Left lung (tissue), 10 donors: ENCODE data around the gene ZFHX3. TPM values are rescaled to one million over a fixed set of nuclear protein-coding genes. Genes with fewer than 3 reads are reported as not detected.

Source experiments
- ATAC-seq: fragments of 200-7000 bp; cut with Tn5 transposase; one replicate; pipeline ENCODE4 v1.9.1; 2020; ENCODE audit warnings: moderate library complexity
- DNase-seq, 4 donors: peaks; one replicate each; pipeline ENCODE4 v3.0.0-alpha.2; 2013 to 2020
- H3K27ac ChIP-seq, 2 donors: fragments of 200-600 bp; sonication (generic) in 1 of 2; one replicate each; pipeline versions ENCODE4 v1.5.0 to v1.8.0; 2020 to 2021
- H3K27me3 ChIP-seq, 2 donors: fragments of 200-600 bp; sonication (generic) in 1 of 2; one replicate each; pipeline versions ENCODE4 v1.5.0 to v1.8.0; 2020 to 2021
- H3K36me3 ChIP-seq, 2 donors: fragments of 200-600 bp; sonication (generic) in 1 of 2; one replicate each; pipeline versions ENCODE4 v1.5.0 to v1.8.0; 2020 to 2021
- H3K4me1 ChIP-seq, 2 donors: fragments of 200-600 bp; one replicate each; pipeline ENCODE4 v1.8.0; 2021
- H3K4me3 ChIP-seq, 2 donors: fragments of 200-600 bp; sonication (generic) in 1 of 2; one replicate each; pipeline versions ENCODE4 v1.5.0 to v1.8.0; 2020 to 2021; ENCODE audit warnings: mild to moderate bottlenecking in 1 of 2
- H3K9me3 ChIP-seq, 2 donors: fragments of 200-600 bp; sonication (generic) in 1 of 2; one replicate each; pipeline versions ENCODE4 v1.5.0 to v1.8.0; 2020 to 2021
- intact Hi-C, 2 donors: fragments of 100-400 bp; cut with DNase I; formaldehyde crosslinking; loops; one replicate each; pipeline versions ENCODE4 v1.11.2 to v1.14.2; 2022
- polyA plus RNA-seq, 6 donors: library from polyadenylated mRNA; unstranded; fragments of 120-200 nt; gene quantifications; one replicate each; pipeline ENCODE4 v1.2.1, GENCODE V29; 2013; ENCODE audit not compliant: insufficient read length in 6 of 6
- total RNA-seq, 2 donors: library from RNA; stranded (reverse); fragmentation: NEBNext Ultra II Directional; extraction: Animal tissue kit (Norgen Biotek cat#: 25700); gene quantifications; one replicate each; pipeline ENCODE4 v1.2.1, GENCODE V29; 2021
- TF ChIP-seq, protein P1 (sequence below), 2 donors: fragments of 200-600 bp; sonication (generic) in 1 of 2; IDR thresholded peaks; one replicate each; pipeline versions ENCODE4 v1.5.0 to v1.8.0; 2021; ENCODE audit warnings: antibody characterized with exemption in 2 of 2
- donor health status: DM: no; HTN: yes; CAD: no.
- donor health status: DM: no; HTN: no; CAD: no.

Gene ZFHX3
- total and polyA plus RNA-seq, 8 donors = 21.4 to 34.7 (median 32.2) TPM

DNA sequence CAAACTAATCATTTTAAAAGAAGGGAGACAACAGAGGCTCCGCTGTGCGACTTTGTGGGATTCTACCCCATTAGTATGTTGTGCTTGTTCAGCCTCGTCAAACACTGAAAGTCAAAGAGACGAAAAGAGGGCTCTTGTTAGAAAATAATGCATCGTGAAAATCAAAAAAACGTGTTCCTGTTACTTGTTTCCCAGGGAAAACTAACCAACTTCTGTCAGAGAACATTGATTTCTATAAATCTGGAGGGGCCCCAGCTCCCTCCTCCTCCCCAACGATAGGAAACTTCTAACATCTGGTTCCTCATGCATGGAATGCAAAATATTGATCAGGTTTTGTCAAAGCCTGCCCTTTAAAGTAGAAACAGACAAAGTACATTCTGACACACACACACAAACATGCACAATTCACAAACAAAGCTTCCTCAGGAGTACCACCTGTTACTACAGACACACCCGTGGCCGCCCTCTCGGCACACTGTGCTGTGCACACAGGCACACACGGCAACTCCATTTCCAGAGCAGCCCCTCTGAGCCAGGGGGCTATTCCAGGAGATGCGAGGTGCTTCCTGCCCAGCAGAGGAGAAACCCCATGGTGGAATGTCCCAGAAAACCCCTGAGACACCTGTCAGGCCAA is 151.3 kb downstream of the ZFHX3 start:
- intact Hi-C loops = no loop called here
- H3K4me3 ChIP-seq = no peak overlapping the region
- no peaks in the 10 kb centered on the region for H3K9me3 ChIP-seq
- no peaks in the 10 kb centered on the region for H3K4me1 ChIP-seq
- ATAC-seq (no peak), DNase-seq (no peak)
- H3K27me3 ChIP-seq = no peaks in the 10 kb centered on the region
- TF ChIP-seq, protein P1, sequence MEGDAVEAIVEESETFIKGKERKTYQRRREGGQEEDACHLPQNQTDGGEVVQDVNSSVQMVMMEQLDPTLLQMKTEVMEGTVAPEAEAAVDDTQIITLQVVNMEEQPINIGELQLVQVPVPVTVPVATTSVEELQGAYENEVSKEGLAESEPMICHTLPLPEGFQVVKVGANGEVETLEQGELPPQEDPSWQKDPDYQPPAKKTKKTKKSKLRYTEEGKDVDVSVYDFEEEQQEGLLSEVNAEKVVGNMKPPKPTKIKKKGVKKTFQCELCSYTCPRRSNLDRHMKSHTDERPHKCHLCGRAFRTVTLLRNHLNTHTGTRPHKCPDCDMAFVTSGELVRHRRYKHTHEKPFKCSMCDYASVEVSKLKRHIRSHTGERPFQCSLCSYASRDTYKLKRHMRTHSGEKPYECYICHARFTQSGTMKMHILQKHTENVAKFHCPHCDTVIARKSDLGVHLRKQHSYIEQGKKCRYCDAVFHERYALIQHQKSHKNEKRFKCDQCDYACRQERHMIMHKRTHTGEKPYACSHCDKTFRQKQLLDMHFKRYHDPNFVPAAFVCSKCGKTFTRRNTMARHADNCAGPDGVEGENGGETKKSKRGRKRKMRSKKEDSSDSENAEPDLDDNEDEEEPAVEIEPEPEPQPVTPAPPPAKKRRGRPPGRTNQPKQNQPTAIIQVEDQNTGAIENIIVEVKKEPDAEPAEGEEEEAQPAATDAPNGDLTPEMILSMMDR (IDR thresholded peaks at IDR 0.05) = no peak
- no peaks in the 10 kb centered on the region for H3K36me3 ChIP-seq
- no peak overlapping the region for H3K27ac ChIP-seq

DNA sequence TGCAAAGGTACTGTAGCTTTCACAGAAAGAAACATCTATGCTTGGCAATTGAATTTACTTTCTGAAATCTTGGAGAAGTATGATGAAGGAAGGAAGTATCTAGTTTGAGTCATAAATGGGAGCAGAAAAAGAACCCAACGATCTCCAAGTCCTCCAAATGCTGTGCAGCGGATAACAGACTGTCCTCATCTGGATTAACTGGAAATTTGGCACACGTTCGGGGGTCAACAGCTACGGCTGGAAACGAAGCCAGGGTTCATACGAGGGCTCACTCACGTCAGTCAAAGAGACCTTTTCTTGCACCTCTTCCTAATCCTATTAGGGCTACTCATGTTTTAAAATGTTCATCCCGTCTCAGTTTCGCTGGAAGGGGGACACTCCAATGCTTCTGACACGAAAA is 152.0 kb downstream of the ZFHX3 start:
- H3K36me3 ChIP-seq = no peaks in the 10 kb centered on the region
- TF ChIP-seq, protein P1 (IDR thresholded peaks at IDR 0.05) = no peak
- H3K9me3 ChIP-seq = no peaks in the 10 kb centered on the region
- no peak for DNase-seq
- H3K4me1 ChIP-seq = no peaks in the 10 kb centered on the region
- intact Hi-C loops = no loop called here
- no peaks in the 10 kb centered on the region for H3K27me3 ChIP-seq
- no peak overlapping the region for H3K4me3 ChIP-seq
- no peak overlapping the region for H3K27ac ChIP-seq
- ATAC-seq = no peak

DNA sequence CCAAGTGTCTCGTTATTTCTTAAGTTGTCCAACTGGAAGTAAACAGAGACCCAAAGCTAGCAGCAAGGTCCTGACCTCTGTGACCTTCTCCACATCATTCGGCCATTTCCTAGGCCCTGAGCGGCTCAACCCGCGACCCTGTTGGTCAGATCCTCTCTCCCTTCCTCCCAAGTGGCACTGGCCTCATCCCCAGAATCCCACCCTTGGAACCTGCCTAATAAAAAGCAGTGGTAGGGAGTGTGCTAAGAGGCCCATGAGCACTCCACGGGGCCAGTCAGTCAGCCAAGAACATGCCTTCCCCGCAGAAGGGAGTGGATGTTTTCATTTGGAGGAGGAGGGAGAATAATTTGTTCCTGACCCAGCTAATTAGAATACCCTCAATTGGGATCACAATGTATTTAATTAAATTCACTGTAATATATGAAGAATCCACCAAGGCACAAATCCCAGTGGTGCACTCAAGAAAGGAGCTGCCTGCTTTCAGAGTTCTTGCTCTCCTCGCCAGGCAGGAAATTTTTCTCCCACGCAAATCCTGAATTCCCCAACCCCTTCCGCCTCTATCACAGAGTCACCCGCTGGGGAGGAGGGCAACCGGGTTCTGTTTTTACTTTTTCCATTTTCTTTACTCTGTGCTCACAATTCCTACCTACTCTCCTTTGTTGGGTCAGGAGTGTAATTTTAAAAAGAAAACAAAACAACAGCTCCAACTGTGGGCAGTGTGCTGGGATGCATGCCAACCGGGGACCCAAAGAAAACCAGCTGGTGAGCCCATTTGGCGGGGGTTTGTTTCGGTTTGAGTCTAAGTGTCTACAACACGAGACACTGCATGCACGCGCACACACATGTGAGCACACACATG is 153.4 kb downstream of the ZFHX3 start:
- Histone ChIP-seq H3K4me1 (no peaks in the 10 kb centered on the region), H3K36me3 (peaks cover 0 to 2% of the 10 kb centered on the region in 2 donors), H3K27me3 (no peaks in the 10 kb centered on the region), H3K27ac (peak overlapping the region in 1 of 2 donors; percentile 36), H3K4me3 (no peak overlapping the region), H3K9me3 (peaks cover 0 to 3% of the 10 kb centered on the region in 2 donors)
- TF ChIP-seq, protein P1 (IDR thresholded peaks at IDR 0.05) = no peak
- intact Hi-C loops = no loop called here
- ATAC-seq (no peak), DNase-seq (no peak)

DNA sequence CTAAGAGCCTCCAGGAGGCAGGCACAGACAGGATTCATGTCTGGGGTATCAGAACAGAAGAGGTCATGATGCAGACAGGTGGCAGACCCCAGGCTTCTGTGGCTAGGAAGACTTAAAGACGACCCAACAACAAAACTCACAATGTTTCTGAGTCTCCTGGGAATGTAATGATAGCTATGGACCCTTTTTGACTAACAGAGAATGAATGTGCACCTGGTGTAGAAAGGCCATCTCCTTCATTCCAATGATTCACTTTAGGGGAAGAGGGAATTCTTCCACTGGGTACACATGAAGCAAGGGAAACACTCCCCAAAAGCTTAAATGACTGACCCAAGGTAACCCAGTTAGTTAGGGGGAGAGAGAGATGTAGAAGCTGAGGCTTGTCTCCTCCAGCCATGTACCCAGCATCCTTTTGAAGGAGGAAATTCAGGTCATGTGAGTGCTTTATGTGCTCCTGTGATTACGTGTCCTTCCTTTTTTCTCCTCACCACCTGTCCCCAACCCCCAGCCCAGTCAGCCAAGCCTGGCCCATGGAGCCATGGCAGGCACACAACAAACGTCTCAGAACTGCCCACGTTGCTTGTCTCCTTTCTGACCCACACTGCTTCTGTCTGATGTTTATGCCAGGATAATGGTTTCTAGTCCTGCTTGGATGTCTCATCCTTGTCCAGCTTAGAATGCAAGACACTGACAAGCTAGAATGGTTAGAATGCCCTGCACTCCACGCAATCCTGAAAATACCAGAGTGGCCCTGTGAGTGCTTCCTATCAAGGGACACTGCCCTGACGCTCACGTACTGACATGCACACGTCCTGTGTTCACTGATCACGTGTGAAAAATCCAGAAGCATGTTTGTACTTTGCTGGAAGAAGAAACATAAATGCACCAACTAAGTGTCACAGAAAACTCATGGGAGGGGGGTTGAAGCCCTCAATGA is 156.4 kb downstream of the ZFHX3 start:
- Histone ChIP-seq H3K27me3 (no peaks in the 10 kb centered on the region), H3K4me1 (no peaks in the 10 kb centered on the region), H3K9me3 (peaks cover 0 to 4% of the 10 kb centered on the region in 2 donors), H3K27ac (no peak overlapping the region), H3K4me3 (no peak overlapping the region), H3K36me3 (peaks cover 0 to 17% of the 10 kb centered on the region in 2 donors)
- ATAC-seq (no peak), DNase-seq (no peak)
- TF ChIP-seq, protein P1 (IDR thresholded peaks at IDR 0.05) = no peak
- intact Hi-C loops = no loop called here
